GM13977 (cell line): ENCODE measurements around the gene CDC45.

Source experiments
- DNase-seq: peaks from one replicate; pipeline ENCODE4 v3.0.0; 2012; ENCODE audit warnings: low spot score
- in situ Hi-C: fragments of 300-500 bp; cut with MboI; formaldehyde crosslinking; loops from one replicate; pipeline ENCODE4 v1.12.0; 2022; ENCODE audit warnings: low sequenced_read_pairs, low pct_unique_long_range_greater_than_20kb, mixed read lengths, inconsistent platforms; ENCODE audit not compliant: unreplicated experiment
- TF ChIP-seq, protein P1 (sequence below): IDR thresholded peaks from 2 replicates; pipeline ENCODE4 v1.5.1; 2012; ENCODE audit warnings: mild to moderate bottlenecking, control low read depth; ENCODE audit not compliant: insufficient read depth; ENCODE audit errors: extremely low read depth, missing control alignments

Gene CDC45

DNA sequence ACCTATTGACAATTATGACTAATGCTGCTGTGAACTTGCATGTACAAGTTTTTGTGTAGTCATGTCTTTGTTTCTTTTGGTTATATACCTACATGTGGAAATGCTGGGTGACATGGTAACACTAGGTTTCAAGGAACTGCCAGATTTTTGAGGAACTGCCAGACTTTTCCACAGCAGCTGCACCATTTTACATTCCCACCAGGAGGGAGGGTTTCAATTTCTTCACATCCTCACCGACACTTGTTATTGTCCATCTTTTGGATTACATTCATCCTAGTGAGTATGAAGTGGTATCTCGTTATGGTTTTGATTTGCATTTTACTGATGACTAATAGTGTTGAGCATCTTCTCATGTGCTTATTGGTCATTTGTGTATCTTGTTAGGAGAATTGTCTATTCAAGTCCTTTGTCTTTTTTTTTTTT, 31.2 kb downstream of the CDC45 start:
- TF ChIP-seq, protein P1, sequence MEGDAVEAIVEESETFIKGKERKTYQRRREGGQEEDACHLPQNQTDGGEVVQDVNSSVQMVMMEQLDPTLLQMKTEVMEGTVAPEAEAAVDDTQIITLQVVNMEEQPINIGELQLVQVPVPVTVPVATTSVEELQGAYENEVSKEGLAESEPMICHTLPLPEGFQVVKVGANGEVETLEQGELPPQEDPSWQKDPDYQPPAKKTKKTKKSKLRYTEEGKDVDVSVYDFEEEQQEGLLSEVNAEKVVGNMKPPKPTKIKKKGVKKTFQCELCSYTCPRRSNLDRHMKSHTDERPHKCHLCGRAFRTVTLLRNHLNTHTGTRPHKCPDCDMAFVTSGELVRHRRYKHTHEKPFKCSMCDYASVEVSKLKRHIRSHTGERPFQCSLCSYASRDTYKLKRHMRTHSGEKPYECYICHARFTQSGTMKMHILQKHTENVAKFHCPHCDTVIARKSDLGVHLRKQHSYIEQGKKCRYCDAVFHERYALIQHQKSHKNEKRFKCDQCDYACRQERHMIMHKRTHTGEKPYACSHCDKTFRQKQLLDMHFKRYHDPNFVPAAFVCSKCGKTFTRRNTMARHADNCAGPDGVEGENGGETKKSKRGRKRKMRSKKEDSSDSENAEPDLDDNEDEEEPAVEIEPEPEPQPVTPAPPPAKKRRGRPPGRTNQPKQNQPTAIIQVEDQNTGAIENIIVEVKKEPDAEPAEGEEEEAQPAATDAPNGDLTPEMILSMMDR, result no peak
- no peak for DNase-seq
- in situ Hi-C loops, result no loop called here

DNA sequence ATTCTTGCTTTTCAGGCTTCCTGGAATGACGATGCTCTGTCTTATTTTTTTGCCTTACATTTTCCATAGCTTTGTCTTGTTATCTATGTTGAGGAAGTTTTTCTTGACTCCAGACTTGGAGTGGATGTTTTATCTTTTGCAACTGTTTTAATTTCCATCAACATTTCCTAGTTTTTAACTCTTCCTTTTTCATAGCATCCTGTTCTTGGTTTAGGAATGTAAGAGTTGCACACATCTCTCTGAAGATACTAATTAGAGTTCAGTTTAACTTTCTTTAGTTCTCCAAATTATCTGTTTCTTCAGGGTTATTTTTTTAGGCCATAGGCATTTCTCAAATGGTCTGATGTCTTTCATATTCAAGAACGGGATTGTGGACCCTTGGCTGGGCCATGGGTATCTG, 34.1 kb downstream of the CDC45 start:
- in situ Hi-C loops, result no loop called here
- no peak for DNase-seq
- TF ChIP-seq, protein P1, result no peak

DNA sequence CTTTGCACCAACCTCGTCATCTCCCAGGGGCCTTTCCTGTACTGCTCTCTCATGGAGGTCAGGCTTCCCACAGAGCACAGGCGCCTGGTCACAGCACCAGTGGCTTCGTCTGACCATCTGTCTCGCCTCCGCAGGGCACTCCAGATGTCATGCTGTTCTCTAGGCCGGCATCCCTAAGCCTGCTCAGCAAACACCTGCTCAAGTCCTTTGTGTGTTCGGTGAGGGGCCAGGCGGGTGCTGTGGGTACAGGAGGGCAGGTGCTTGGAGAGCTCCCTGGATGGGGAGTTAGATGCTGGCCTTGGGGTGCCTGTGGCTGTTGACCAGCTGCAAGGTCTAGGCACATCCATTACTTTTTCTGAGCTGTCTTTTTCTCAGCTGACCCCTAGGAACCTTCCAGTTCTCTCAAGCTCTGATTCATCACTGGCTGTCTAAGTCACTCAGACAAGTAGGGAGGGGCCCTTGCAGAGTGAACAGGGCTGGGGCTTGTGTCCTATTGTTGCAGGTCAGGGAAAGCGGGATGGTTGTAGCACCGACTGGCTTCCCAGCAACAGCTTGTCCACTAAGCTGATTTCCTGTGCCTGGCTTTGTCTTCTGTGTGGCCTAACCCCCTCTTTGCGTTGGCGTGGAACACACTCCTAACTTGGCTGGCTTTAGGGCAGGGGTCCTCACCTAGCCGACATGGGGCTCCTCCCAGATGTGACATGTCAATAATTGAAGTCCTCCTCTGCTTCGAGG, 35.3 kb downstream of the CDC45 start:
- TF ChIP-seq, protein P1, result no peak
- no peak for DNase-seq
- in situ Hi-C loops, result no loop called here

DNA sequence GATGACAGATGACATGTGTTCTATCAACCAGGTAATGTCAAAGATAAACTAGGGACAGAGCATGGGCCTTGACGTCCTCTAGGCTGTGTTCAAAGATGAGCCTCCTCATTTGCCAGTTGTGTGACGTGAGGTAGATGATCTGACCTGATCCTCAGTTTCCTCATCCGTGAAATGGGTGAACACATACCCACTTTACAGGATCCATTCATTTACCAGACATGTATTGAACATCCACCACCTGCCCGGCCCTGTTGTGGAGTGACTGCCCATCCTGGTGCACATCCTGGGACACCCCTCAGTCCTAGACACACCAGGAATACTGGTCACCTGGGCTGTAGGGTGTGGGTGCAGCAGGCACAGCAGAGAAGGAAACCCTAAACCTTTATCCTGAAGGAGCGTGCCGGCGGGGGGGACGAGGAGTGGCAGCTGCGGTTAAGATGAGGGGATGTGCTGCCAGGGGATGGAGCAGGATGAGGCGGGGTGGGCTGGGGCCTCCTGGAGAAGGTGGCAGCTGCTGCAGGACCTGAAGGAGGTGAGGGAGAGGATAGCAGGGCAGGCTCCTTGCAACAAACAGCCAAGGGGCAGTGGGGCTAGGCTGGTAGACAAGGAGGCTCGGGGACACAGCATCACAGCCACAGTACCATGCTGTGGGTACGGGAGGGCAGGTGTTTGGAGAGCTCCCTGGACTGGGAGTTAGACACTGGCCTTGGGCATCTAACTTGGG, 36.1 kb downstream of the CDC45 start:
- TF ChIP-seq, protein P1, result no peak
- DNase-seq, result no peak
- in situ Hi-C loops, result no loop called here

DNA sequence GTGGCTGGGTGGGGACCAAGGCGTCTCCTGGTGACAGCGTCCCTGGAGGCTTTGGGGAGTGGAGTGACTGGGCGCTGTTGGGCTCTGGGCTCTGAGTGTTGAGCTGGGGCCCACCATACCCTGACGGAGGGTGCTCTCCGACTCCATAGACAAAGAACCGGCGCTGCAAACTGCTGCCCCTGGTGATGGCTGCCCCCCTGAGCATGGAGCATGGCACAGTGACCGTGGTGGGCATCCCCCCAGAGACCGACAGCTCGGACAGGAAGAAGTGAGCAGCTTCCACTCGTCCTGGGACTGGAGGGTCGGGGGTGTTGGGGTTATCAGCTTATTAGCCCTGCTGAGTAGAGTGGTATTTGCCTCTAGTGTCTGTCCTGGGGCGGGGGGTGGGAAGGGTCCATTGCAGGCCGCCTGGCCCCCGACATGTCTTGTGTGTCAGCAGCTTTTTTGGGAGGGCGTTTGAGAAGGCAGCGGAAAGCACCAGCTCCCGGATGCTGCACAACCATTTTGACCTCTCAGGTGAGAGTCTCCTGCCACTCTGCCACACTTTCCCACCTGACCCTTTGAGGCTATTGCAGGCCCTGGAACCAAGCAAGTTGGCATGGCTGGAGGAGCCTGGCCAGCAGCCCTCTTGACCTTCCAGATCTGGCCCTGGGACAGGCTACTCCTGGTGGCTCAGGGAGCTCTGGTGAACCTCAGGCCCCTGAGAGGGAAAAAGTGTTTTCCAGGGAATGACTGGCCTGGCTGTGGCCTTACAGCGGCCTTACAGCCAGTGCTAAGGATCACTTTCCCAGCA, 36.9 kb downstream of the CDC45 start:
- in situ Hi-C loops, result no loop called here
- DNase-seq, result no peak
- TF ChIP-seq, protein P1, result no peak

DNA sequence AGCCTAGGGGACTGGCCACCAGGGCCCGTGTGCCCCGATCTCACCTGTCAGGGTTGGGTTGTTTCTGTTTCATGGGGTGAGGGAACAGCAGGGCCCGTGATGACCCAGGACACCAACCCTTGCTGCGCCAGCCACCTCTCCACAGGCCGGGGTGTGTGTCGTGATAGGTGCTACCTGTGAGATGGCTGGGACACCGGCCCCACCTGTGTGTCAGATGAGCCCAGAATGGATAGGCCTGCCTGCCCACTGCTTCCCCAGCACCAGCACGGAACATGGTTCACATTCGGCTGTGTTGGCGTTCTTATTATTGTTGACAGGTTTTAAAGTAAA, 37.4 kb downstream of the CDC45 start:
- in situ Hi-C loops, result no loop called here
- TF ChIP-seq, protein P1, result no peak
- DNase-seq, result no peak
